ENCODE measurements around the gene HTR2C.

DNA sequence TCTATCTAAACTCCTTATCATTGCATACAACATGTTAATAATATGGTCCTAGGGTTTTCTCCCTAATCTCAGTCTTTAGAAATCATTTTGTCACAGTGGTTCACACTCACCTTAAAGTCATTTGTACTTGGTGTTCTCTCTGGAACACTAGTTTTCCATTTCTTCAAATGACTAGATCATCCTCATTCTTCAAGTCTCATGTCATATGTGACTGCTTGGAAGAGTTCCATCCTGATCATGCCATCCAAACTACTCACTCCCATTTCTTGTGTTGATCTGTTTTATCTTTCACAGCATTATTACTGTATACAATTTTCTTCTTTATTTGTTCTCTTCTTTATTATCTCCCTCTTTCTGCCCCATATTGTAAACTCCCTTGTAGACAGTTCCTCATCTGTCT, 66.5 kb downstream of the HTR2C start:
- TF ChIP-seq POLR2A (IDR thresholded peaks at IDR 0.05), result no peak
- TF ChIP-seq, protein P1, sequence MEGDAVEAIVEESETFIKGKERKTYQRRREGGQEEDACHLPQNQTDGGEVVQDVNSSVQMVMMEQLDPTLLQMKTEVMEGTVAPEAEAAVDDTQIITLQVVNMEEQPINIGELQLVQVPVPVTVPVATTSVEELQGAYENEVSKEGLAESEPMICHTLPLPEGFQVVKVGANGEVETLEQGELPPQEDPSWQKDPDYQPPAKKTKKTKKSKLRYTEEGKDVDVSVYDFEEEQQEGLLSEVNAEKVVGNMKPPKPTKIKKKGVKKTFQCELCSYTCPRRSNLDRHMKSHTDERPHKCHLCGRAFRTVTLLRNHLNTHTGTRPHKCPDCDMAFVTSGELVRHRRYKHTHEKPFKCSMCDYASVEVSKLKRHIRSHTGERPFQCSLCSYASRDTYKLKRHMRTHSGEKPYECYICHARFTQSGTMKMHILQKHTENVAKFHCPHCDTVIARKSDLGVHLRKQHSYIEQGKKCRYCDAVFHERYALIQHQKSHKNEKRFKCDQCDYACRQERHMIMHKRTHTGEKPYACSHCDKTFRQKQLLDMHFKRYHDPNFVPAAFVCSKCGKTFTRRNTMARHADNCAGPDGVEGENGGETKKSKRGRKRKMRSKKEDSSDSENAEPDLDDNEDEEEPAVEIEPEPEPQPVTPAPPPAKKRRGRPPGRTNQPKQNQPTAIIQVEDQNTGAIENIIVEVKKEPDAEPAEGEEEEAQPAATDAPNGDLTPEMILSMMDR (IDR thresholded peaks at IDR 0.05), result no peak

Measured in vagina (tissue), 2 donors.